A549 (cell line): ENCODE data around the gene TMEM125. TPM values are rescaled to one million over a fixed set of nuclear protein-coding genes. Genes with fewer than 3 reads are reported as not detected.

ENCODE experiments used
- ATAC-seq, 2 experiments: fragments of 200-7000 bp in 1 of 2; fragments of >200 bp in 1 of 2; cut with Nextera tagmentation in 1 of 2; cut with Tn5 transposase in 1 of 2; 3 replicates each; pipeline versions ENCODE4 v1.8.0 to v1.9.1; 2018 to 2020; ENCODE audit warnings: mild to moderate bottlenecking in 1 of 2, moderate library complexity in 1 of 2
- CTCF ChIA-PET: fragments of 300-600 bp; sonication (Branson Sonifier 250); formaldehyde crosslinking; extraction: SDS; loops from one replicate; lab custom pipeline; 2021; ENCODE audit warnings: antibody characterized with exemption, inconsistent platforms; lab: Yijun Ruan, JAX
- POLR2A ChIA-PET: fragments of 350-600 bp; formaldehyde crosslinking; extraction: SDS; loops from one replicate; lab custom pipeline; 2021; ENCODE audit warnings: antibody characterized with exemption, inconsistent platforms; lab: Yijun Ruan, JAX
- DNase-seq, 2 experiments: peaks; one replicate each; pipeline versions ENCODE4 v3.0.0 to v3.0.0-alpha.2; 2011 to 2016; ENCODE audit warnings: low read depth in 1 of 2, low spot score in 1 of 2
- FAIRE-seq: peaks from 2 replicates; lab custom pipeline; 2011; peaks lifted over from hg19 to GRCh38; lab: Jason Lieb, UNC
- H3K27ac ChIP-seq, 2 experiments: fragments of >200 bp; sonication (Bioruptor Twin); formaldehyde crosslinking; 3 replicates each; pipeline ENCODE4 v1.5.1; 2016 to 2017
- H3K4me1 ChIP-seq: fragments of >200 bp; sonication (Bioruptor Twin); formaldehyde crosslinking; 3 replicates; pipeline ENCODE4 v1.6.1; 2016
- H3K4me2 ChIP-seq: fragments of >200 bp; sonication (Bioruptor Twin); formaldehyde crosslinking; 3 replicates; pipeline ENCODE4 v1.6.1; 2016
- H3K4me3 ChIP-seq: fragments of >200 bp; sonication (Bioruptor Twin); formaldehyde crosslinking; 3 replicates; pipeline ENCODE4 v1.5.1; 2016
- H3K9me3 ChIP-seq: fragments of >200 bp; sonication (Bioruptor Twin); formaldehyde crosslinking; 3 replicates; pipeline ENCODE4 v1.6.1; 2016
- ATOH8 ChIP-seq: fragments of 250-450 bp; sonication (Bioruptor Pico); IDR thresholded peaks from 2 replicates; pipeline ENCODE4 v1.5.0; 2020; ENCODE audit warnings: low read depth, mild to moderate bottlenecking, moderate library complexity
- CHD2 ChIP-seq: fragments of 150-350 bp; IDR thresholded peaks from 2 replicates; pipeline ENCODE4 v1.6.1; 2014; ENCODE audit warnings: low read length; ENCODE audit not compliant: partially characterized antibody
- CHD4 ChIP-seq: fragments of 200-600 bp; sonication (generic); IDR thresholded peaks from 2 replicates; pipeline ENCODE4 v1.6.1; 2016; ENCODE audit warnings: antibody characterized with exemption, mild to moderate bottlenecking, borderline replicate concordance
- EHF ChIP-seq: fragments of 250-450 bp; sonication (Bioruptor Pico); IDR thresholded peaks from 2 replicates; pipeline ENCODE4 v1.5.0; 2020; ENCODE audit warnings: mild to moderate bottlenecking
- FOSB ChIP-seq: fragments of 250-450 bp; sonication (Bioruptor Pico); IDR thresholded peaks from 2 replicates; pipeline ENCODE4 v1.5.0; 2020; ENCODE audit warnings: mild to moderate bottlenecking, moderate library complexity
- GATA3 ChIP-seq: IDR thresholded peaks from 2 replicates; pipeline ENCODE4 v1.6.1; 2012; ENCODE audit warnings: borderline replicate concordance
- HDAC2 ChIP-seq: fragments of 200-600 bp; sonication (generic); IDR thresholded peaks from 2 replicates; pipeline ENCODE4 v1.6.1; 2016
- HMGXB4 ChIP-seq: fragments of 250-450 bp; sonication (Bioruptor Pico); IDR thresholded peaks from 2 replicates; pipeline ENCODE4 v1.5.0; 2021; ENCODE audit warnings: mild to moderate bottlenecking, moderate library complexity, borderline replicate concordance
- HOXA7 ChIP-seq: fragments of 250-450 bp; sonication (Bioruptor Pico); IDR thresholded peaks from 2 replicates; pipeline ENCODE4 v1.5.0; 2020; ENCODE audit warnings: mild to moderate bottlenecking, moderate library complexity
- HOXB13 ChIP-seq: fragments of 250-450 bp; sonication (Bioruptor Pico); IDR thresholded peaks from 2 replicates; pipeline ENCODE4 v1.5.0; 2020; ENCODE audit warnings: low read depth, mild to moderate bottlenecking, moderate library complexity
- JUNB ChIP-seq: fragments of >200 bp; sonication (Bioruptor Twin); formaldehyde crosslinking; IDR thresholded peaks from 2 replicates; pipeline ENCODE4 v1.6.1; 2016
- KDM1A ChIP-seq: fragments of 200-600 bp; sonication (generic); IDR thresholded peaks from 2 replicates; pipeline ENCODE4 v1.6.1; 2016; ENCODE audit warnings: low read depth, mild to moderate bottlenecking
- MAZ ChIP-seq: fragments of 150-350 bp; IDR thresholded peaks from 2 replicates; pipeline ENCODE4 v1.6.1; 2014; ENCODE audit warnings: antibody characterized with exemption, low read depth, low read length, borderline replicate concordance
- MYC ChIP-seq: IDR thresholded peaks from 2 replicates; pipeline ENCODE4 v1.6.1; 2012; ENCODE audit warnings: mild to moderate bottlenecking, inconsistent platforms, low read length, improper control_type of control experiment, borderline replicate concordance
- NFE2L2 ChIP-seq: fragments of 150-350 bp; conservative IDR thresholded peaks from 2 replicates; pipeline ENCODE4 v1.6.1; 2014; ENCODE audit warnings: low read length
- PBX3 ChIP-seq: IDR thresholded peaks from 2 replicates; pipeline ENCODE4 v1.6.1; 2012
- RAD21 ChIP-seq, 2 experiments: fragments of >200 bp in 1 of 2; sonication (Bioruptor Twin) in 1 of 2; formaldehyde crosslinking in 1 of 2; IDR thresholded peaks in 1 of 2; conservative IDR thresholded peaks in 1 of 2; 2 replicates in 1 of 2; 3 replicates in 1 of 2; pipeline ENCODE4 v1.6.1; 2012 to 2018; ENCODE audit warnings: inconsistent platforms in 1 of 2
- RCOR1 ChIP-seq: fragments of 150-350 bp; IDR thresholded peaks from 2 replicates; pipeline ENCODE4 v1.6.1; 2014; ENCODE audit warnings: antibody characterized with exemption, low read length, low read depth
- REST ChIP-seq: fragments of 200-600 bp; sonication (generic); IDR thresholded peaks from 2 replicates; pipeline ENCODE4 v1.6.1; 2016; ENCODE audit warnings: antibody characterized with exemption, mild to moderate bottlenecking, moderate library complexity
- SMC3 ChIP-seq: fragments of >200 bp; sonication (Bioruptor Twin); formaldehyde crosslinking; IDR thresholded peaks from 3 replicates; pipeline ENCODE4 v1.6.1; 2018; ENCODE audit warnings: inconsistent platforms
- SREBF2 ChIP-seq: fragments of 450-650 bp; IDR thresholded peaks from 2 replicates; pipeline ENCODE4 v1.6.1; 2014; ENCODE audit warnings: mild to moderate bottlenecking, moderate library complexity
- USF2 ChIP-seq: fragments of 450-650 bp; IDR thresholded peaks from 2 replicates; pipeline ENCODE4 v1.6.1; 2014; ENCODE audit warnings: antibody characterized with exemption
- ZFP36 ChIP-seq: fragments of 450-650 bp; IDR thresholded peaks from 2 replicates; pipeline ENCODE4 v1.6.1; 2014; ENCODE audit warnings: borderline replicate concordance; ENCODE audit not compliant: partially characterized antibody
- ZNF302 ChIP-seq: fragments of 250-450 bp; sonication (Bioruptor Pico); IDR thresholded peaks from 2 replicates; pipeline ENCODE4 v1.9.0; 2021; ENCODE audit warnings: inconsistent platforms, mild to moderate bottlenecking, moderate library complexity
- whole genome bisulfite sequencing: methylation state at CpG from one replicate; pipeline ENCODE4 v1.1.6; 2017; ENCODE audit errors: missing lambda C conversion rate; 5-methylcytosine and 5-hydroxymethylcytosine counted together
- polyA plus RNA-seq, 4 experiments: library from polyadenylated mRNA; depleted of rRNA in 3 of 4; stranded (reverse); fragments of >200 nt; fragmentation: RNase III in 1 of 4; extraction: RNeasy Plus Mini Kit Qiagen cat#74134 plus additional on column Dnase treatment in 1 of 4; gene quantifications; 2 replicates in 3 of 4; 3 replicates in 1 of 4; pipeline ENCODE4 v1.2.3, GENCODE V29; 2011 to 2017
- TF ChIP-seq, protein P1 (sequence below): fragments of >200 bp; sonication (Bioruptor Twin); formaldehyde crosslinking; IDR thresholded peaks from 3 replicates; pipeline ENCODE4 v1.5.1; 2016

The TMEM125 gene
- polyA plus RNA-seq, 2 of the 4 experiments (the other 2 are of a cell fraction), result not detected

GRCh38 chr1:43266881-43267280 lies 2.9 kb upstream of the TMEM125 start:
- H3K4me1 ChIP-seq, result no peaks in the 10 kb centered on the region
- TF ChIP-seq REST (no peak), RCOR1 (no peak), KDM1A (no peak), CHD2 (no peak), PBX3 (no peak), CHD4 (no peak)
- TF ChIP-seq, all 56 proteins: peak for 0
- no peak for FAIRE-seq
- ChIA-PET POLR2A (no interaction called here), CTCF (no interaction called here)
- Histone ChIP-seq H3K27ac (no peak overlapping the region), H3K9me3 (peaks cover 4% of the 10 kb centered on the region; the same call in 1 of the 3 replicates), H3K4me2 (no peak overlapping the region), H3K4me3 (no peak overlapping the region)
- no peak for DNase-seq
- no peak for ATAC-seq
- WGBS, result 100% methylated on average over 1 of the region's 1 CpG

DNA sequence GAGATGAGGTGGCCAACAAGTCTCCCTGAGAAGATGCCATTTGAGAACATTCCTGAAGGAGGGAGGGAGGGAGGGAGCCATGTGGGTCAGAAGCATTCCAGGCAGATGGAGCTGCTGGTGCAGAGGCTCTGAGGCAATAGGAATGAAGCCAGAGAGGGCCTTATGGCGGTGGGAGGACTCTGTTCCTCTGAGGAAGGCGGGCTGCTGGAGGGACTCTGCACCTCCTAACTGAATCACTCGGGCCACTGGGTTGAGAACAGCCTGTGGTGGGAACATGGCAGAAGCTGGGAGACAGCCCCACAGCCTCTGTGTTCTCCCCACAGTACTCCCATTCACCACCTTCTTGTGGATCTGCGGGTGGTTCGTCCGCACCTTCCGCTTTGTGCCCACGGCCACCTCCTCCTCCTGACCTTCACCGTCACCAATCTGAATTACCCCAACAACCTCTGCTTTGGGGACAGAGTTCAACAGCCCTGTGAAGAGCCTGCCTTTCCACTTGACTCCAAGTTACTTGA lies 2.4 kb upstream of the TMEM125 start:
- ChIA-PET POLR2A (no interaction called here), CTCF (no interaction called here)
- no peaks in the 10 kb centered on the region for H3K4me1 ChIP-seq
- FAIRE-seq (no peak), DNase-seq (no peak), ATAC-seq (peak in 1 of 2 experiments; percentile 21; a peak in 1 of 6 replicates)
- no peak for TF ChIP-seq MAZ
- no peak for TF ChIP-seq KDM1A
- no peak for TF ChIP-seq MYC
- no peak for TF ChIP-seq ZFP36
- no peak for TF ChIP-seq RAD21 (conservative IDR thresholded peaks at IDR 0.05 in 1 of 2, IDR thresholded peaks at IDR 0.05 in 1 of 2)
- no peak for TF ChIP-seq SREBF2
- TF ChIP-seq SMC3, result no peak
- no peak for TF ChIP-seq ZNF302 (CRISPR knock-in tag)
- TF ChIP-seq, protein P1, sequence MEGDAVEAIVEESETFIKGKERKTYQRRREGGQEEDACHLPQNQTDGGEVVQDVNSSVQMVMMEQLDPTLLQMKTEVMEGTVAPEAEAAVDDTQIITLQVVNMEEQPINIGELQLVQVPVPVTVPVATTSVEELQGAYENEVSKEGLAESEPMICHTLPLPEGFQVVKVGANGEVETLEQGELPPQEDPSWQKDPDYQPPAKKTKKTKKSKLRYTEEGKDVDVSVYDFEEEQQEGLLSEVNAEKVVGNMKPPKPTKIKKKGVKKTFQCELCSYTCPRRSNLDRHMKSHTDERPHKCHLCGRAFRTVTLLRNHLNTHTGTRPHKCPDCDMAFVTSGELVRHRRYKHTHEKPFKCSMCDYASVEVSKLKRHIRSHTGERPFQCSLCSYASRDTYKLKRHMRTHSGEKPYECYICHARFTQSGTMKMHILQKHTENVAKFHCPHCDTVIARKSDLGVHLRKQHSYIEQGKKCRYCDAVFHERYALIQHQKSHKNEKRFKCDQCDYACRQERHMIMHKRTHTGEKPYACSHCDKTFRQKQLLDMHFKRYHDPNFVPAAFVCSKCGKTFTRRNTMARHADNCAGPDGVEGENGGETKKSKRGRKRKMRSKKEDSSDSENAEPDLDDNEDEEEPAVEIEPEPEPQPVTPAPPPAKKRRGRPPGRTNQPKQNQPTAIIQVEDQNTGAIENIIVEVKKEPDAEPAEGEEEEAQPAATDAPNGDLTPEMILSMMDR, result no peak
- TF ChIP-seq HMGXB4 (CRISPR knock-in tag), result no peak
- no peak for TF ChIP-seq JUNB
- TF ChIP-seq FOSB, result no peak
- no peak for TF ChIP-seq HOXA7
- TF ChIP-seq EHF, result no peak
- no peak for TF ChIP-seq HOXB13 (CRISPR knock-in tag)
- no peak for TF ChIP-seq ATOH8 (CRISPR knock-in tag)
- TF ChIP-seq GATA3, result no peak
- TF ChIP-seq USF2, result no peak
- TF ChIP-seq NFE2L2, result no peak
- no peak for TF ChIP-seq HDAC2
- no peak overlapping the region for H3K27ac ChIP-seq
- peaks cover 4% of the 10 kb centered on the region; the same call in 1 of the 3 replicates for H3K9me3 ChIP-seq
- H3K4me3 ChIP-seq, result no peak overlapping the region
- WGBS, result 63% methylated on average over 9 of the region's 9 CpGs
- H3K4me2 ChIP-seq, result no peak overlapping the region
